Cerebellar cortex (tissue), 1 donor: ENCODE results near the gene TSPAN9.

Source experiments
- DNase-seq: peaks from one replicate; pipeline ENCODE4 v3.0.0-alpha.2; 2015; ENCODE audit warnings: low spot score

Gene TSPAN9

DNA sequence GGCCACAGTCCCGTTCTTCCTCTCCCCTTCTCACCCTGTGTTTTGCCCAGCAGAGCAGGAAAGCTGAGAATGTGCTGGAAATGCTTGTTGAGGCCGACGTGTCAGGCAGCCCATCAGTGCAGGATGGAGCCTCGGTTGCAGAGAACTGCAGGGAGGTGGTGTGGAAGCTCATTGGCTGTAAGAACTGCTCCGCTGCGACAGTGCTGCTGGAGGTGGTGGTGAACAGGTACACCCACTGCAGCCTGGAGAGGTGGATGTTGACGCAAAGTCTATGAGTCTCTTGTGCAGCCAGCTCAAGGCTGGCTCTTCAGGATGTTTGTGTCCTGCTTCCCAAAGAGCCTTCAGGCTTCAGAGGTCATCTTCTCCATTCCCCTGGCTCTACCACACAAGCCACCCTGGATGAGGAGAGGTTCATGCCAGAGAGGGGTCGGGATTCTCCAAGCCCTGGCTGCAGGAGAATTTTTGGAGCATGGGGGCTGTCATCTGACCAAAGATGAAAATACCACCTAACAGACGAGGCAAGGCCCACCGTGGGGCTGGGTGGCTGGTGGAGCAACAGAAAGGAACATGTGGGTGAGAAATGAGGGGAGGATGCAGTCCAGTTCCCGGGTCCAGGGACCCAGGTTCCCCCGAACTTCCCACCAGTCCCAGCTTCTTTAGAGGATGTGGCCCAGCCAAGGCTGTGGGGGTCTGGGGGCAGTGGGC lies 239.7 kb downstream of the TSPAN9 start:
- no peak for DNase-seq

DNA sequence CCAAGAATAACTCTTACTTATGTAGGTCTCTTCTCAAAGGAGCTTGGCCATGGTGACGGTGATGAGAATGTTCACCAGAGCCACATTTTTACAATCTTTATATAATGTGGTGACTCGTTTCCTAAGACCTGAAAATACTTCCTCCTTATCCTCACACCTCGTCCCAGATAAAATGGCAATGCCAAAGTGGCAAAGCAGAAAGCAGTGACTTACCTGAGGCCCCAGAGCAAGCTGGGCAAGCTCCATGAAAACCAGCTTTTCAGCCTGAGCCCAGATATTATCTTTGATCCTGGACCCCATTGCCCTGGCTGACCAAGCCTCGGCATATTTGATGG lies 240.3 kb downstream of the TSPAN9 start:
- DNase-seq, result no peak

DNA sequence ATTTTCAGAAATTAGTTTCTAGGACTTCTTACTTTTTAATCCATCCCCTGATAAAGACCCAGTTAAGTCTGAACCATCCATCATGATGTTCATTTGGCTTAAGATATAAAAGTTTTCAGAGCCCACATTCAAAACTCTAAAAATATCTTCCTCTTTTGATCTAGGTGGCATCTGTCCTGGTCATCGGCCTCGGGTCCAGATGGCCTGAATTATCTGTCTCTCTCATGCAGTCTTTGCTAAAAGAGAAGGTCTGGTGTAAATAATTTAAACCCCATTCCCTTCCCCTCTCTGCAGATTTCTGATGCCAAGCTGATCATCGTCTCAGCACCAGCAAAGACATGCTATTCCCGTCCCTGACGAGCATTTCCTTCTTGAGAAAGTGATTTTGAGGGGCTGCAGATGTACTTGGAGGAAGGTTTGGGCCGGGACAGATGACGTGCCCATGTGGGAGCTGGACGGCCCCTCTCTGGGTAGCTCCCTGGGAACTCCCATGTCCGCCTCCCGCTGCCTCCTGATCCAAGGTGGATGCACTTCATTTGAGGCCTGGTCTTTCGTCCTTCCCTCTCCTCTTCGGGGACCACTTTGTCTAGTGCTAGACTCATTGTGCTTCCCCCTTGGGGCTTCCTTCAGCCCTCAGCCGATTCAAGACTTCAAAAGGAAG lies 240.8 kb downstream of the TSPAN9 start:
- DNase-seq, result peak; percentile 42

DNA sequence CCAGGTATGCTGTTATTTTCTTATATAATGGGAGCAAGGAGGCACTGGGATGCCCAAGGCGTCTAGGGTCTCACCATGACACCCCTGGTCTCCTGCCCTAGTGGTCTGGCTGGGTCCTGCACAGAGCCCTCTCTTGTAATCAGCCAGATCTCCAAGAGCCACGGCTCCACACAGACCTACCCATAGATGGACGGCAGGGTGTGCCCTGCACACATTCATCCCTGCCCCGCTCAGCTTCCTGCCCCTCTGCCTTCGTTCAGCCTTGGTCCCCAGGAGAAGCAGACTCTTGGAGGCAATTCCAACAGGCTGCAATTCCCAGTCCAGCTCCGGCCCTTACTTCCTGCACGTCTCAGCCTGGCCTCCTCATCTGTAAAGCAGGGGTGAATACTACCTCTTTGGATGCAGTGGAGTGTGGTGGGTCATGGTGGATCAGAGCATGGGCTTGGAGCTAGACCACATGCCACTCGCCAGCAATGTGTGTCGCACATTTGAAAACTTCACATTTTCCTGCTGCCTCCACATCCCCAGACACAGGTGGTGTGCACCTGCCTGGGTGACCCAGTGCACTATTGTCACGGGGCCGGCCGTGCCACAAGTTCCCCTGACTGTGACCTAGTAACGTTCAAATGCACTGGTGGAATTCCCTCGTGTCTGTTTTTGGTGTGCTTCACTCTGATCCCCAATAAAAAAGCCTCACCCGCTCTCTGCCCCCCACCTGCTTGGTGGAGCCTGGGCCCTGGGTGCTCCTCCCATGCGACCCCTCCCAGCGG lies 242.7 kb downstream of the TSPAN9 start:
- no peak for DNase-seq

DNA sequence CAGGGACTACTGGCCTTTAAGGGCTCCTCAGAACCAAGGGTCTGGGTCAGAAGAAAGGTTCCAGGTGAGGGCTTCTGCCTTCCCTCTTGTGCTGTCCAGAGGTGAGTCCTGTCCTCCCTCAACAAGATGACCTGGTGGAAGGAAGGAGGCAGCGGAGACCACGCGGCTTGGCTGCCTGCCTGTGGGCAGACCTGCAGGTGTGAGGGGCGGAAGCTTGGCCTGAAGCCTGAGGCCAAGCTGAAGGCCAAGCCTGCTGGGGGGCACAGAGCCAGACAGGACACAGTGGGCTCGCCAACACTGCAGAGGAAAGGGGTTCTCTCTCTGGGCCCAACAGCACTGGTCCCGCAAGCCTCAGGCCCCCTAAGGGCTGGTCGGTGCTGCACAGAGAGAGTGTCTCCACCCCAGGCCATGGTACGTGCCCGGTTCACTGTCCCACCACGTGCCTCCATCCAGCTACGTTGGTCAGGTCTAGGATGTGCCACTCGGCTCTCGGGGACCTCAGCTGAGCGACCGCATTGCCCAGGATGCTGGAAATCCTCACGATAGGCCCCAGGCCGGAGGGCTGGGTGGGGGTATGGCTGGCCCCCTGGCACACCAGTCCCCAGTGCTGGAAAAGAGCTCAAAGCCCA lies 243.8 kb downstream of the TSPAN9 start:
- DNase-seq, result no peak

DNA sequence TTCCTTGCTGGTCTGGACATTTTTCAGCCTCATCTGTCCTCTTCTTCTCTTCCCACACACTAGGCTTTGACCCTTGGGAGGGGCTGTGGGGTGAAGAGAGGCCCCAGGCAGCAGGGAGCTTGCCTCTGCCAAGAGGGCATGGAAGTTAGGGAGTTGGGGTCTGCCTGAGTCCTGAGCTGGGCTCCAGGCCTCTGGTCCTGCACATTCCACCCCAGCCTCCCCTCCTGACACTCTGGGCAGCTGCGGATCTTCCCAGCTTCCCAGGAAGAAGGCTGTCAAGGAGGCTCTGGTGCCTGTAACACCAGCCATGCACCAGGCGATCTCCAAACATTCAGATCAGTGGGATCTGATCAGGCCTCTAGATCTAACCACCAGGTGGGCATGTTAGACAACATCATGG lies 244.7 kb downstream of the TSPAN9 start:
- no peak for DNase-seq

DNA sequence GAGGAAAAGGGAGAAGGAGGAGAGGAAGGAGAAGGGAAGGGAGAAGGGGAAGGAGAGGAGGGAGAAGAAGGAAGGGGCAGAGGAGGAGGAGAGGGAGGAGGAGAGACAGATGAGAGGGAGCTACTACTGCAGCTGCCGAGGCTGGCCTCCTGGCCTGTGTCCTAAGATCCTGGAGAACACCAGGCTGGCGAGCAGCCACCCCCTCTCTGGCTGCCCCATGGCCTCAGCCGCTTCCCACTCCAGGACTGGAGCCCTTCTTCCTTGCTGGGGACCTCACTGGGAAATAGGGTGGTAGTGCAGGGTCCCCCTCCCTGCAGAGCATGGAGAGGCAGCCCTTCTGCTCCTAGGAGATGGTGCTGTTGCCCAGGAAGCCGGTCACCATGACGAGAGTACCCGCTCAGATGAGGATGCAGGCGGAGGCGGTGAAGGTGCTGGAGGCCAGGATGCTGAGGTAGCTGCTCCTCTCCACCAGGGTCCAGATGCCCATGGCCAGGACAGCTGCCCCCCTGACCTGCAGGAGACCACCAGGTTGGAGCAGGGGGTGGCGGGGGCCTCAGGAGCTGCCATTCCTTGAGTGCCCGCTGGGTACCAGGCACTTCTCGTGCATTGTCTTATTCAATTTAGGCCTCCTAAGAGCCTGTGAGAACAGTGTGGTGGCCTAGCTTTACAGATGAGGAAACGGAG lies 246.0 kb downstream of the TSPAN9 start:
- no peak for DNase-seq

DNA sequence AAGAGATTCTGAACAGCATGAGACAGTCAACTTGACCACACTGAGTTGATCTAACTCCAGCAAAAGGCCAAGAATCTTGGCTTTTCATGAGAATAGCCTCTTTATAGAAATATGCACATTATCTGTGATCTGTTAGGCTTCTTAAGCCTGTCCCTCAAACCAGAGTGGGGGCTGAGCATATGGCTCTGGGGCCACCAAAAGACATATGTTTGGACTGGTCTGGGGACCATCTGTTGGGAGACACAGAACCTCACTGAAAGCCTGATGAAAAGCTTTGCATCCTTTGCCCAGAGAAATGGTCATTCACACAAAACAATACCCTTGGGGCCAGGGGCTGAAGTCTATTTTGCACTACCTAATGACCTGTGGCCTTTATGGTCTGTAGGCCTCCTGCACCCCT lies 248.6 kb downstream of the TSPAN9 start:
- DNase-seq, result peak; percentile 67

DNA sequence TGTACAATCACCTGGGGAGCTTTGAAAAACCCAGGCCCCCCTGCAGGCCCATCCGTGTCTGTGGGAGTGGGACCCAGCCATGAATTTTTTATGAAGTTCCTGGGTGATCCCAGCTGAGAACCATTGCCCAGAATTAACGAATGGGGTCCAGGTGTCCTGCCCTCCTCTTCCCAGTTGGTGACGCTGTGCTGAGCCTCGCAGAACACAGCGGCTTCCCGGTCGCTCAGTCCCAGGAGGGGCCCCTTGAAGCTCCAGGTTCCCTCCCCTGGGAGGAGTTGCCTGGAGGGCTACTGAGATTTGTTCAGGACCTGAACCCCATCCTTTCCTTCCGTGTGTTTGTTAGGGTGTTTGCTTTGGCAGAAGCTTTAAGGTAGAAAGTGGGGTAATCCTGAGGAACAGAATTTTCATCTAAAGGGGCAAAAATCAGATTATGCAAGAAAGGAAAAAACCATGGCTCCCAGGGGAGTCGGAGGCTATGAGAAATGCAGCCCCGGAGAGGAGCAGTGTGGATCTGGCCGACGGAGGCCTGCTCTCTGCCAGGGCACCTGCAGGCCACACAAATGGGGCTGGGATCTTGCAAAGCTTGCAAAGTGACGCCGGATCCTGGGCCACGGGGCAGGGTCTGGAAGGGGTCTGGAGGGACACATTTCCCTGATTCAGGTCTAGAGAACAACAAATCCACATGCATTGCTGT lies 249.1 kb downstream of the TSPAN9 start:
- DNase-seq, result no peak

DNA sequence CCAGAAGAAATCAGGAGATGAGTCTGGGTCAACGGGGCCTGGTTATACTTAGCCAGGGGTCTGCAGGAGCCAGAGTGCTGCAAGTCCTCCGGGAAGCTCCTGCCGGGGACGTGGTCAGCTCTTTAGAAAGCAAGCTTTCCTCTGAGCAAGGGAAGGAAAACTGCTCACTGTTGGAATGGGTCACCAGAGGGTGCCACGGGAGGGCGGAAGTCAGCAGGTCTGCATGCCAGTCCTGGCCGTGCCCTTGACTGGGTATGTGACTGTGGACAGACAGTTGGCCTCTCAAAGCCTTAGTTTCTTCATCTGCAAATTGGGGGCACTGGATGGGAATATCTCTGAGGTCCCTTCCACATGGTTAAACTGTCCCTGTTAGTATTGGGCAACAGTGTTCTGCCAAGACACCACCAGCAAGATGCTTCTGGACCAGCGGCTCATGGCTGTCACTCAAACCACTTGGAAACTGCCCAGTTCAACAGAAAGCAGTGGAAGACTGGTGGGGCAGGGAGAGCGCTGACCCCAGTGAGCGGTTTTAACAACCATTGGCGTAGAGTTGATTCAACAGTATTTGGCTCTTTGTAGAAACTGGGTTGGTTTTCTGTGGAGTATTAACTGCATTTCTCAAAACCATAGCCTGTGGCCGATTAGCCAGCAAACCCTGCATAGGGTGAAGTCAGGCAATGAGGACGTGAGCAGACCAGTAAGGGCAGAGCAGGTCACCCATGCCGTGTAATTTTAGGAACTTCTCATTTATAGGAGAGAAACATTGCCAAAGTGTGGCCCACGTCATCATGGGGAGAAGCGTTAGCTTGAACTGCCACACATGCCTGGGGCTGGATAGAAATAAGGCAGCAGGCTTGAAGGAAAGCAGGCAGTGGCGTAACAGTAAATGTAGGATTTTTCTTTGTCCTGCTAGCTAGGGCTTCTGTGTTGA lies 249.9 kb downstream of the TSPAN9 start:
- no peak for DNase-seq

DNA sequence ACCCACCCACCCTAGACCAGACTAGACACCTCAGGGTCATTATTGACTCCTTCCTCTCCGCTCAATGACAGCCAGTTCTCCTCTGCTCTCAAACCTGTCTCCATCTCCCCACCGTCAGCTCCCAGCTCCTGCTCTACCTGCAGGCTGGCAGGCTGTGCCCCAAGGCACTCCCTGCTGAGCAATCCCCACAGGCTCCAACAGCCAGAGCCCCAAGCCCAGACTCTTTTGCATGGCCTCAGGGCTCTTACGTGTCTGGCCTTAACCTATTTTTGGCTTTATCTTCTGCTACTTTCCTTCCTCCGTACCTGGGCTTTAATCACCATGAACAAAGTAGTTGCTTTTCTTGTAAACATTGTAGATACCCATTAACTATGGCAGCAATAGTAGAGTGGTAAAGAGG lies 250.9 kb downstream of the TSPAN9 start:
- DNase-seq, result no peak

DNA sequence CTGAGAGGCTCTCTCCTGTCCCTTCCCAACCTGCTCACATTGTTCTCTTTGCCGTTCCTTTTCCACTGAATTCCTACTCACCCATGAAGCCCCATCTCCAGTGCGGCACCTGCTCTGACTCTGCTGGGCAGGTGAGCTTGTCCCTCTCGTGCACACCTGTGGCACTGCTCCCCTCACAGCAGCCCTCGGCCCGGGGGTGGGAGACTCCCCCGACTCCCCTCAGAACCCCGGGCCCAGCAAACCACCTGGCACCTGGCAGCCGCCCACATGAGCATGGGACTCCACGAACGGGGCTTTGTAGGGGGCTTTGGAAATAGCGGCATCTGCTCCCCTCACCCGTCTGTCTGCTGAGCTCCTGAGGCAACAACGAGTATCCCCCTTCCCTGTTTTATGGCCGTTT lies 251.4 kb downstream of the TSPAN9 start:
- no peak for DNase-seq

DNA sequence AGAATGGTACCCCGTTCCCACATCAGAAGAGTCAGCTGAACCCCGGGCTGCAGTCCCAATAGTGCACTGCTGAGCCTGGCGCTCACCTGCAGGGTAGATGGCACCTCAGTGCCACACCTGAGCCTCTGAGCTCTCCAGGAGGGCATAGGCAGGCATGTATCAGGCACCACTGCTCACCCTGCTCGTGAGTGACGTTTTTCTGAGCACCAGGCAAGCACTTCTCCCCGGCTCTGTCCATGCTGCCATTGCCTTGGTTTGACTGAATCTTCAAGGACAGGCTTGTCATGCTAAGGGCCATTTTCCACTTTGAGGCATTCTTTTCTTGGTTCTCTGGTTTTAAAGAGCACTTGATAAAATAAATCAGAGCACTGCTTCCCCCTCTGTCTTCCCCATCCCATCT lies 252.2 kb downstream of the TSPAN9 start:
- DNase-seq, result no peak

DNA sequence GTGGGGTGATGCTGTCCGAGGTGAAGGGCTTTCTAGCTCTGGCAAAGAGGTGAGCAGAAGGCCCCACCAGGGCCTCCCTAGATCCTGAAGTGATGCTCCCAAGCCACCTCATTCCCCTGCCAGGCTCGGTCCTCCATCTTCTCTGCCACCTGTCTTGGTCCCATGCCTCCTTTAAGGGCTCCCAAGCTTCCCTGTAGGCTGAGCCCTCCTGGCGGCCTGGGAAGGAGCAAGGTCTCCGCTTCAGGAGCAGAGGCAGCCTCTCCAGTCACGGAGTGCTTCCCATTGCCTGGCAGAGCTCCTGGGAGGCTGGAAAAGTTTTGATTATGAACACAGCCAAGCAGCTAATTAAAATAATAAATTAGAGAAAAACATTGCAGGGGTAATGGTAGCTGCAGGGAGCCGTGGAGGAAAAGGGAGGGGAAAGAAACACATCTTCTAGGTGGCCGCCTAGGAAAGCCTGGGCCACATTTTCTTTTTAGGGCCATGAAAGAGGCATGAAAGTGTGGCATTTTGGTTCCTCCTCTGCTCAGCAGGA lies 253.9 kb downstream of the TSPAN9 start:
- no peak for DNase-seq

DNA sequence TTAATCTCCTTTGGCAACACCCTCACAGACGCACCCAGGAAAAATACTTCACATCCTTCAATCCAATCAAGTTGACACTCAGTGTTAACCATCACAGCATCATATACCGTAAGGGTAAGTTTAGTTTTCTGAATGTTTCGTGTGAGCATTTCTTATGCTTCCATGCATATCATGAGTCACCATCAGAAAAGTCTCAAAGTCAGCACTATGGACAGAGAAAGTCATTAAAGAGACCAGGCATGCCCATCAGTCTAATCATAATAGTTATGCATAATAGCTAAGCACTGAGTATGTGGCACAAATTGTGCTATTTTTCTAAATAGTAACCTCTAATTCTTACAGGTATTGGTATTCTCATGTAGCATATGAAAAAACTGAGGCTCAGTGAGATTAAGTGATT lies 255.0 kb downstream of the TSPAN9 start:
- DNase-seq, result no peak

DNA sequence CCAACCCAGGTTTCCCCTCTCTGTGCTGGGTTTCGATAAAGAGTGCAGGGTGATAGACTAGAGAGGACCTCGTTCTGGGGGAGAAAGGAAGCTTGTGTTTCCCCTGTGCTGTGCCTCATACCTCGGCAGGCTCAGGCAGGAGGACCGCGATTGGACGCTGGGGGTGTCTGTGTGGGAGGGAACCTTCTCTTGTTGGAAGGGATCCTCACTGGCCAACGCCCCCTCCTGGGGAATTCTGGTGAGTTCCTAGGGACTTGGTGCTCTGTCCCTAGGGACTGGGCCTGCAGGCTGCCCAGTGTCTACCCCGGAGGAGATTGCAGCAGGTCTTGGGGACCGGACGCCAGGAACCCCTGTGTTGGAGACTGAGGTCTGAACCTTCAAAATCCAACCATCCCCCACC lies 256.4 kb downstream of the TSPAN9 start:
- DNase-seq, result no peak

DNA sequence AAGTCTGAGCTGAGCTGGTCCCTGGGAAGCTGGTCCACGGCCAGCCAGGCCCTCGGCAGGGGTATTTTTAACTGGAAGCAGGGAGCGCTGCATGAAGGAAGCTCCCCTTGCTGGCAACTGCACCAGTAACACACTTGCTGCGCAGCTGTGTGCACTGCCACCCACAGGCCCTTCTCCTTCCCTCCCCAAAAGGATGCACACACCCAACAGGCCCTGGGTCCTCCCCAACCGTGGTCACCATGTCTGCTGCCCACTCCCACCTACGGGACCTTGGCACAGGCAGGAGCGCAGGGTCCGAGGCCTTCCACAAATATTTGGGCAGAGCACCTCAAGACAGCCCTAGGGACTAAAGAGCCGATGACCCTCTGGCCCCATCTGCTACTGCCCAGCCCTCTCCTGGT lies 256.8 kb downstream of the TSPAN9 start:
- DNase-seq, result no peak

DNA sequence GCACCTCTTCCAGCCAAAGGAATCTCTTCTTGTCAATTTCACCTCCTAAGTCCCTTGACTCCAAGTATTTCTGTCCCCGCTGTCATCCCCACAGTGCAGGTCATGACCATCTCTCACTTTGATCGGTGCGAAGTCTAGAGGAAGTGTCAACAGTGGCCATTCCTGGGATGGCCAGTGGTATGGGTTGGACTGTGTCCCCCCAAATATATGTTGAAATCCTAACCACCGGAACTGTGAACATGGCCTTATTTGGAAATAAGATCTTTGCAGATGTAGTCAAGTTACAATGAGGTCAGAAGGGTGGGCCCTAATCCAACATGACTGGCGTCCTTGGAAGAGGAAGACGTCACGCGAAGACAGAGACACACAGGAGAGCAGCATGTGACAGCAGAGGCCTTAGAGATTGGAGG lies 257.9 kb downstream of the TSPAN9 start:
- no peak for DNase-seq
